Measurements from ENCODE around the gene AAK1. TPM values are rescaled to one million over a fixed set of nuclear protein-coding genes. Genes with fewer than 3 reads are reported as not detected.
A peak's percentile ranks its signal among the peaks of the same experiment; 100 is the strongest.

Gene AAK1
- total and polyA plus RNA-seq, 2 experiments from 2014 or later: 39.0 to 52.4 TPM

DNA sequence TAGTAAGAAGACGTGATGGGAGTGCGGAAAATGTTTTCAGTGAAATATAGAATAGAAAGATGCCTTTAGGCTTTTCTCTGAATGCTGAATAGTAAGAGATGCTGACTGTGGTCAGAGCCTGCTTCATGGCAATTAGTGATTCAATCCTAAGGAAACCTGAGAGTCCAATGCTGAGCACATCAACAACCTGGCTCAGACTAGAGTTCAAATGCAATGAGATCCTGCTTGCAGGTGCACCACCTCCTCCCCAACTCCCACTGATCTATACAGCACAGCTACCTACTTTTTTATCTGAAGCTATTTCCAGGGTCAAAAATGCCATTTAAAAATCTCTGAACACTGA is 65.4 kb downstream of the AAK1 start:
- Mint-ChIP-seq H3K27ac (0 out of 2 replicates have a peak overlapping the region, but pooled peaks have one; percentile 74), H3K4me1 (peaks cover 46% of the 10 kb centered on the region), H3K4me3 (no peak overlapping the region), H3K36me3 (ENCODE audit: low read depth) (no peaks in the 10 kb centered on the region), H3K9me3 (no peaks in the 10 kb centered on the region), H3K27me3 (ENCODE audit: insufficient read depth, low read depth, poor library complexity) (peaks cover 4% of the 10 kb centered on the region)
- Histone ChIP-seq H2AFZ (no peak overlapping the region), H3K36me3 (ENCODE audit: insufficient read depth) (no peaks in the 10 kb centered on the region), H3K79me2 (replicated peaks; ENCODE audit: insufficient read depth) (peaks cover 24% of the 10 kb centered on the region), H3K9me2 (ENCODE audit: insufficient read depth) (peaks cover 12% of the 10 kb centered on the region; the same call in 1 of the 2 replicates), H3F3A (replicated peaks; ENCODE audit: low read depth) (no peaks in the 10 kb centered on the region), H3K27ac (ENCODE audit: low read depth) (no peak overlapping the region), H3K27me3 (ENCODE audit: insufficient read depth) (no peaks in the 10 kb centered on the region), H3K4me3 (no peak overlapping the region), H4K20me1 (replicated peaks; ENCODE audit: insufficient read depth) (no peaks in the 10 kb centered on the region; the same call in 1 of the 2 replicates), H3K4me2 (no peak overlapping the region), H3K4me1 (ENCODE audit: insufficient read depth) (peaks cover 17% of the 10 kb centered on the region; the same call in 1 of the 2 replicates)
- DNase-seq (ENCODE audit: low spot score) (no peak), ATAC-seq (no peak; the same call in none of the 3 replicates)
- TF ChIP-seq CTCF (conservative IDR thresholded peaks at IDR 0.05; ENCODE audit: low read depth in 2 of 2) (no peak), ZNF114 (CRISPR knock-in tag; IDR thresholded peaks at IDR 0.05) (no peak)

DNA sequence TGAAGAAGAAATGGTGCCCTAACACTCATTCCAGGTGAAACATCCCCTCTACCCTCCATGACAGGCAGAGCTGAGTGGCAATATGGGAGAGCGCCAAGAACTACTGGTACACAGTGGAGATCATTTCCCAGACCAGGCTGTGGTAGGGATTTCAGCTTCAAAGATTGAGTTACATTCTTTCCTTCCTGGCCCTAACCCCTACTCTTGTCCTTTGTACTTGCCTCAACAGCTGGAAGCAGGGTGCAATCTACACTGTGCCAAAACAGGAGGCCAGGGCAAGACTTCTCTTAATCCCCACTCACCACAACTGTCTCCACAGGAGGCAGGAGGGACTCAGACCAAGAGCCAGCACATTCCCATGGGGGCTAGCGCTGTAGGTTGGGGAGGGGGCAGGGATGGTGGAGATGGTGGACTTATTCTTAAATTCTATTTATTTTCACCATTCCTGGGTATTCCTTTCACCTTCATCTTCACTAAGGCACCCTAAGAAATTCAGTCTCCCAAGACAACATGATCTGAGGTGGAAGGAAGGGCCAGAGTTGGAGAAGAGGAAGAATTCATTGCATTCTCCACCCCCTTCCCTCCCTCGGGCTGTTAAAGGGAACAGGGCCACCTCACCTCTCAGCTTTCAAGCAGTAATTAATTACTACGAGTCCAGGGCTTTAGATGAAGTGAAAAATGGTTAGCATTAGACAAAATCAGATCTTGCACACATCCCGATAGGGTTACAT is 65.9 kb downstream of the AAK1 start:
- H3K27ac ChIP-seq (ENCODE audit: low read depth): no peak overlapping the region
- H3K4me2 ChIP-seq: no peak overlapping the region
- H3K36me3 Mint-ChIP-seq (ENCODE audit: low read depth): no peaks in the 10 kb centered on the region
- no peak for DNase-seq (ENCODE audit: low spot score)
- no peak overlapping the region for H3K4me3 ChIP-seq
- no peaks in the 10 kb centered on the region for H3K36me3 ChIP-seq (ENCODE audit: insufficient read depth)
- H4K20me1 ChIP-seq (replicated peaks; ENCODE audit: insufficient read depth): no peaks in the 10 kb centered on the region; the same call in 1 of the 2 replicates
- H3K9me2 ChIP-seq (ENCODE audit: insufficient read depth): peaks cover 12% of the 10 kb centered on the region; the same call in 1 of the 2 replicates
- H3K9me3 Mint-ChIP-seq: no peaks in the 10 kb centered on the region
- no peaks in the 10 kb centered on the region for H3F3A ChIP-seq (replicated peaks; ENCODE audit: low read depth)
- ATAC-seq: peak; percentile 18
- peaks cover 14% of the 10 kb centered on the region; the same call in 1 of the 2 replicates for H3K4me1 ChIP-seq (ENCODE audit: insufficient read depth)
- H2AFZ ChIP-seq: no peak overlapping the region
- H3K79me2 ChIP-seq (replicated peaks; ENCODE audit: insufficient read depth): peaks cover 23% of the 10 kb centered on the region
- no peaks in the 10 kb centered on the region for H3K27me3 ChIP-seq (ENCODE audit: insufficient read depth)
- H3K27me3 Mint-ChIP-seq (ENCODE audit: insufficient read depth, low read depth, poor library complexity): peaks cover 4% of the 10 kb centered on the region
- H3K27ac Mint-ChIP-seq: peak overlapping the region; percentile 74; the same call in 1 of the 2 replicates
- peaks cover 42% of the 10 kb centered on the region for H3K4me1 Mint-ChIP-seq
- no peak overlapping the region for H3K4me3 Mint-ChIP-seq
- TF ChIP-seq REST (IDR thresholded peaks at IDR 0.05; ENCODE audit: unreplicated experiment) (no peak), EZH2 (IDR thresholded peaks at IDR 0.05; ENCODE audit: low read depth, unreplicated experiment) (no peak), JUNB (IDR thresholded peaks at IDR 0.05; ENCODE audit: unreplicated experiment) (no peak), EZH2phosphoT487 (IDR thresholded peaks at IDR 0.05; ENCODE audit: unreplicated experiment) (no peak), ZNF331 (CRISPR knock-in tag; IDR thresholded peaks at IDR 0.05; ENCODE audit: low read depth) (no peak), STAT1 (IDR thresholded peaks at IDR 0.05; ENCODE audit: unreplicated experiment) (no peak), CTCF (conservative IDR thresholded peaks at IDR 0.05; ENCODE audit: low read depth in 2 of 2) (no peak), ZNF114 (CRISPR knock-in tag; IDR thresholded peaks at IDR 0.05) (no peak), POLR2AphosphoS5 (IDR thresholded peaks at IDR 0.05; ENCODE audit: low read depth) (no peak)
- TF ChIP-seq, protein P1, sequence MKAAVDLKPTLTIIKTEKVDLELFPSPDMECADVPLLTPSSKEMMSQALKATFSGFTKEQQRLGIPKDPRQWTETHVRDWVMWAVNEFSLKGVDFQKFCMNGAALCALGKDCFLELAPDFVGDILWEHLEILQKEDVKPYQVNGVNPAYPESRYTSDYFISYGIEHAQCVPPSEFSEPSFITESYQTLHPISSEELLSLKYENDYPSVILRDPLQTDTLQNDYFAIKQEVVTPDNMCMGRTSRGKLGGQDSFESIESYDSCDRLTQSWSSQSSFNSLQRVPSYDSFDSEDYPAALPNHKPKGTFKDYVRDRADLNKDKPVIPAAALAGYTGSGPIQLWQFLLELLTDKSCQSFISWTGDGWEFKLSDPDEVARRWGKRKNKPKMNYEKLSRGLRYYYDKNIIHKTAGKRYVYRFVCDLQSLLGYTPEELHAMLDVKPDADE (IDR thresholded peaks at IDR 0.05): no peak

Data from GM23338 (cell line).